Breast epithelium (tissue), 4 donors: ENCODE measurements around the gene CLSTN3. TPM values are rescaled to one million over a fixed set of nuclear protein-coding genes. Genes with fewer than 3 reads are reported as not detected.

ENCODE experiments used
- DNase-seq, 2 donors: peaks; one replicate each; pipeline ENCODE4 v3.0.0-alpha.2; 2019; ENCODE audit warnings: low spot score in 2 of 2
- H3K27ac ChIP-seq, 2 donors: fragments of 200-600 bp; sonication (generic) in 1 of 2; one replicate each; pipeline ENCODE4 v1.5.1; 2016 to 2019; ENCODE audit warnings: mild to moderate bottlenecking in 1 of 2
- H3K27me3 ChIP-seq, 2 donors: fragments of 200-600 bp; sonication (generic) in 1 of 2; one replicate each; pipeline versions ENCODE4 v1.5.1 to v1.6.0; 2017 to 2019; ENCODE audit warnings: control low read depth in 1 of 2, mild to moderate bottlenecking in 1 of 2
- H3K36me3 ChIP-seq: fragments of 200-600 bp; one replicate; pipeline ENCODE4 v1.5.1; 2019
- H3K4me1 ChIP-seq, 2 donors: fragments of 200-600 bp; sonication (generic); one replicate each; pipeline ENCODE4 v1.5.1; 2016 to 2019; ENCODE audit warnings: control low read depth in 1 of 2
- H3K4me3 ChIP-seq, 3 donors: fragments of 200-600 bp; sonication (generic); 1 replicate in 2 of 3; 2 replicates in 1 of 3; pipeline ENCODE4 v1.5.1; 2016 to 2019; ENCODE audit warnings: mild to moderate bottlenecking in 3 of 3, moderate library complexity in 2 of 3
- H3K9me3 ChIP-seq, 2 donors: fragments of 200-600 bp; sonication (generic) in 1 of 2; one replicate each; pipeline ENCODE4 v1.5.1; 2016 to 2019; ENCODE audit warnings: control low read depth in 1 of 2
- CTCF ChIP-seq, 3 donors: fragments of 450-650 bp; IDR thresholded peaks; one replicate each; pipeline ENCODE4 v1.5.1; 2016 to 2017; ENCODE audit warnings: antibody characterized with exemption in 3 of 3, mild to moderate bottlenecking in 3 of 3, moderate library complexity in 3 of 3
- POLR2A ChIP-seq: fragments of 450-650 bp; IDR thresholded peaks from one replicate; pipeline ENCODE4 v1.6.1; 2016; ENCODE audit warnings: antibody characterized with exemption, mild to moderate bottlenecking, moderate library complexity
- POLR2AphosphoS5 ChIP-seq, 3 donors: sonication (generic); formaldehyde crosslinking; IDR thresholded peaks; one replicate each; pipeline ENCODE4 v1.6.1; 2017; ENCODE audit warnings: antibody characterized with exemption in 3 of 3
- intact Hi-C: fragments of 100-400 bp; cut with DNase I; formaldehyde crosslinking; loops from one replicate; pipeline ENCODE4 v1.15.1; 2023; ENCODE audit warnings: low total_unique reads
- total RNA-seq, 3 donors: library from RNA; depleted of rRNA; stranded (reverse); fragments of >200 nt; gene quantifications; one replicate each; pipeline ENCODE4 v1.1.0, GENCODE V29; 2016

CLSTN3 gene
- 10 to 100 TPM; 23.9 to 58.7 (median 40.3) TPM for total RNA-seq

- TF ChIP-seq POLR2A (no peak), CTCF (IDR thresholded peaks at IDR 0.05) (no peak), POLR2AphosphoS5 (IDR thresholded peaks at IDR 0.05) (peak in 1 of 3 donors; percentile 46)
- peak; percentile 82 for DNase-seq
- Histone ChIP-seq H3K36me3 (no peaks in the 10 kb centered on the region), H3K27ac (peak within 1 kb of the TSS; percentile 85 to 93), H3K4me1 (no peaks in the 10 kb centered on the region), H3K27me3 (no peaks in the 10 kb centered on the region), H3K9me3 (no peaks in the 10 kb centered on the region), H3K4me3 (peak within 1 kb of the TSS; percentile 48 to 90 (median 76))
- intact Hi-C loops = no loop called here
Measured at GRCh38 chr12:7129872-7130691, at the start of gene CLSTN3. CLSTN3 (plus strand) TSS chr12:7130371; CDS start chr12:7130649, 278 bp downstream.

GRCh38 chr12:7081037-7081436 lies 49.1 kb upstream of the CLSTN3 start:
- Histone ChIP-seq H3K9me3 (no peaks in the 10 kb centered on the region), H3K27ac (peak overlapping the region; percentile 34 to 79), H3K36me3 (no peaks in the 10 kb centered on the region), H3K27me3 (no peaks in the 10 kb centered on the region), H3K4me1 (peaks cover 0 to 3% of the 10 kb centered on the region in 2 donors), H3K4me3 (no peak overlapping the region)
- DNase-seq = no peak
- intact Hi-C loops = no loop called here
- TF ChIP-seq CTCF (IDR thresholded peaks at IDR 0.05) = no peak
- no peak for TF ChIP-seq POLR2A
- TF ChIP-seq POLR2AphosphoS5 (IDR thresholded peaks at IDR 0.05) = no peak

DNA sequence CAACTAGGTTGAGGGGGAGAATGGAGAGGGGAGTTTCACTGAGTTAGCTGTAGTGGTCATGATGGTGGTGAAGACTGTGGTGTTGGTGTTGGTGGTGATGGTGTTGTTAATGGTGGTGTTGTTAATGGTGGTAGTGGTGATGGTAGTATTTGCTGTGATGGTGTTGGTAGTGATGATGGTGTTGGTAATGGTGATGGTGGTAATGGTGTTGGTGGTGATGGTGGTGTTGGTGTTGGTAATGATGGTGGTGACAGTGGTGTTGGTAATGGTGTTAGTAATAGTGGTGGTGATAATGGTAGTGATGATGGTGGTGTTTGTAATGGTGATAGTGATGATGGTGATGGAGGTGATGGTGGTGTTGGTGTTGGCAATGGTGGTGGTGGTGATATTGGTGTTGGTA lies 47.0 kb upstream of the CLSTN3 start:
- Histone ChIP-seq H3K4me3 (no peak overlapping the region), H3K9me3 (no peaks in the 10 kb centered on the region), H3K36me3 (no peaks in the 10 kb centered on the region), H3K27me3 (no peaks in the 10 kb centered on the region), H3K27ac (peak overlapping the region in 1 of 2 donors; percentile 48), H3K4me1 (peaks cover 0 to 3% of the 10 kb centered on the region in 2 donors)
- no peak for DNase-seq
- intact Hi-C loops = no loop called here
- TF ChIP-seq POLR2A = no peak
- no peak for TF ChIP-seq POLR2AphosphoS5 (IDR thresholded peaks at IDR 0.05)
- TF ChIP-seq CTCF (IDR thresholded peaks at IDR 0.05) = no peak

DNA sequence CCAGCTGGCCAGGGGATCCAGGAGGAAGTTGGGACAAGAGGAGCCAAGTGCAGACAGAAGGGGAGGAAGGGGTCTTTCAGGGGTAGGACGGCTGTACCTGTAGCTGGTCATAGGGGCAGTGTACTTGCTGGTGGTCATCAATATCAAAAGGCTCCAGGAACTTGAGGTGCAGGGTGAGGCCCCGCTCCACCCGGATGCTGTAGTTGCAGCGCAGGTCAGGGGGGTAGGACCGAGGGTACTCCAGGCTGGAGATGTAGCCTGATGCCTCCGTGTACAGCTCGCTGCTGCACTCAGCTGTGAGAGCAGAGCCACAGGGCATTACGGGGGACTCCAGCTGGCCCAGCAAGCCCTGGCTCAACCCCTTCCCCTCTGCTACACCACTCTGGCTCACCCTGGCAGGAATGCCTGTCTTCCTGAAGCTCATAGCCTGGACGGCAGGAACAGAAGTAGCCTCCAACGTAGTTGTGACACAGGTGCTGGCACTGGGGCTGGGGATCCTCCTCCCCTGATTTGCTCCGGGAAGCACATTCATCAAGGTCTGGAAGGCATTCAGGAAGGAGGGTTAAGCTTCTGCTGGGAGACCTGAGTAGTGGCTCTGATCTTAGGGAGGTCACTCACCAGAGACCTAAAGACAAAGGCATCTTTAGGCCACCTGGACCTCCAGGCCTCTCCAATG lies 40.8 kb upstream of the CLSTN3 start:
- DNase-seq = no peak
- peak overlapping the region; percentile 88 to 98 for H3K27ac ChIP-seq
- no peaks in the 10 kb centered on the region for H3K36me3 ChIP-seq
- H3K4me3 ChIP-seq = peak overlapping the region in 2 of 3 donors; percentile 63 to 77
- H3K4me1 ChIP-seq = peaks cover 2 to 8% of the 10 kb centered on the region in 2 donors
- no peaks in the 10 kb centered on the region for H3K27me3 ChIP-seq
- H3K9me3 ChIP-seq = no peaks in the 10 kb centered on the region
- intact Hi-C loops = no loop called here
- TF ChIP-seq CTCF (IDR thresholded peaks at IDR 0.05) (no peak), POLR2A (no peak), POLR2AphosphoS5 (IDR thresholded peaks at IDR 0.05) (no peak)
